Measurements from ENCODE around the gene TOX3.

The TOX3 gene

GRCh38 chr16:52526116-52526828, 20.7 kb downstream of the TOX3 start:
- no peaks in the 10 kb centered on the region for H3K36me3 ChIP-seq
- H3K27me3 ChIP-seq = no peaks in the 10 kb centered on the region
- no peak for DNase-seq
- no peaks in the 10 kb centered on the region for H3K9me3 ChIP-seq
- no peaks in the 10 kb centered on the region for H3K4me1 ChIP-seq
- TF ChIP-seq CTCF (IDR thresholded peaks at IDR 0.05) = no peak
- no peak overlapping the region for H3K27ac ChIP-seq
- H3K4me3 ChIP-seq = no peak overlapping the region
- intact Hi-C loops (cut with DNase I; ENCODE audit: low total_unique reads) = no loop called here

DNA sequence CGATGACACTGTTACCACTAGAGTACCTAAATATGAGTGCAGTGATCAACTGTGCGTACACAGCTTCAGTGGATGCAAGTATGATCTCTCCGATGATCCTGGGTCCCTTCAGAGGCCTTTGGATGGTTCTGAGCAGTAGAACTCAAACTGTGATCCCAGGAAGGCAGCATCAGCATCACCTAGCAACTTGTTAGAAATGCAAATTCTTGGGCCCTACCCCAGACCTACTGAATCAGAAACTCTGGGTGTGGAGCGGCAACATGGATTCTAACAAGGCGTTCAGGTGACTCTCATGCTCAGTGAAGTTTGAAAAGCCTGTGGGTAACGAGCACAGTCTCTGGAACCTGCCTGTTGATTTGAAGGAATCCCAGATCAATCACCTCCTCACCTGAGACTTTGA, 25.4 kb downstream of the TOX3 start:
- Histone ChIP-seq H3K4me3 (no peak overlapping the region), H3K4me1 (no peaks in the 10 kb centered on the region), H3K9me3 (no peaks in the 10 kb centered on the region), H3K36me3 (no peaks in the 10 kb centered on the region), H3K27ac (no peak overlapping the region), H3K27me3 (no peaks in the 10 kb centered on the region)
- intact Hi-C loops (cut with DNase I; ENCODE audit: low total_unique reads) = no loop called here
- TF ChIP-seq CTCF (IDR thresholded peaks at IDR 0.05) = no peak
- DNase-seq = no peak

GRCh38 chr16:52518884-52519283, 28.1 kb downstream of the TOX3 start:
- intact Hi-C loops (cut with DNase I; ENCODE audit: low total_unique reads) = no loop called here

DNA sequence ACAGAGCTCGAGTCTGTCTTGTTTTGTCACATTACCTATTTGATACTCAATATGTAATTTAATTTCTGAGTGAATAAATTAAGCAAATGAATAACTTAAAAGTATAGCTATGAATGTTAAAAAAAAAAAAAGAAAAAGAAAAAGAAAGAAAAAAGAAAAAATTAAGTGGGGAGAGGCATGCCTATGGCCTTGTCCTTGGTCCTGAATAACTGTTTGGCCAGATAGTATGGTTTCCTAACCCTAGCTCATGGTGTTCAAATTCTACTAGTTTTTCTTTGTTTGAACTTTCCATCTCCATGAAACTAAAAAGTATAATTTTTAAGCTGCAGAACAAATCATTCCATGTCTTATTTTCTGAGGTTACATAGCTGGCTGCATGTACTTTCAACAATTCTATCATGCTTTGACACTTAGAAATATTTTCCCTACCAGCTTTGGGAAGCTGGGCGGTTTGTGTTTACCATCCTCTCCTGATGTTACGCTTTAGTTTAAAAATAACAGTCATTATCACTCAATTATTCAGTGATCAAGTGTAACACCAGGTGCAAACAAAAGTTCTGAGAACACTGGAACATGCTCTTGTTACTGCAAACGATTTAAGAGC, 31.8 kb downstream of the TOX3 start:
- no peaks in the 10 kb centered on the region for H3K27me3 ChIP-seq
- no peak for TF ChIP-seq CTCF (IDR thresholded peaks at IDR 0.05)
- no peak overlapping the region for H3K4me3 ChIP-seq
- H3K4me1 ChIP-seq = no peaks in the 10 kb centered on the region
- no peak overlapping the region for H3K27ac ChIP-seq
- no peaks in the 10 kb centered on the region for H3K9me3 ChIP-seq
- DNase-seq = no peak
- H3K36me3 ChIP-seq = no peaks in the 10 kb centered on the region
- intact Hi-C loops (cut with DNase I; ENCODE audit: low total_unique reads) = no loop called here

More at GRCh38 chr16:52518884-52519283, 28.1 kb downstream of the TOX3 start:
- H3K4me1 ChIP-seq = no peaks in the 10 kb centered on the region
- H3K9me3 ChIP-seq = no peaks in the 10 kb centered on the region
- H3K36me3 ChIP-seq = no peaks in the 10 kb centered on the region
- no peaks in the 10 kb centered on the region for H3K27me3 ChIP-seq
- no peak overlapping the region for H3K4me3 ChIP-seq
- no peak overlapping the region for H3K27ac ChIP-seq
- no peak for DNase-seq
- TF ChIP-seq CTCF (IDR thresholded peaks at IDR 0.05) = no peak

GRCh38 chr16:52512297-52512987, 34.5 kb downstream of the TOX3 start:
- intact Hi-C loops (cut with DNase I; ENCODE audit: low total_unique reads) = no loop called here

More at GRCh38 chr16:52512297-52512987, 34.5 kb downstream of the TOX3 start:
- Histone ChIP-seq H3K36me3 (no peaks in the 10 kb centered on the region), H3K4me3 (no peak overlapping the region), H3K27ac (no peak overlapping the region), H3K9me3 (no peaks in the 10 kb centered on the region), H3K4me1 (no peaks in the 10 kb centered on the region), H3K27me3 (no peaks in the 10 kb centered on the region)
- no peak for TF ChIP-seq CTCF (IDR thresholded peaks at IDR 0.05)
- no peak for DNase-seq
